Chondrocyte (in vitro differentiated cells): Measurements from ENCODE around the gene NELFB. TPM values are rescaled to one million over a fixed set of nuclear protein-coding genes. Genes with fewer than 3 reads are reported as not detected.

Experiments used
- DNase-seq: peaks from one replicate; pipeline ENCODE4 v3.0.0; 2021; ENCODE audit warnings: mixed read lengths, low spot score
- H3K27ac Mint-ChIP-seq: one replicate; pipeline ENCODE4 v1.8.0; 2021; ENCODE audit warnings: mild to moderate bottlenecking, moderate library complexity, mixed read lengths; ENCODE audit not compliant: unreplicated experiment
- H3K27me3 Mint-ChIP-seq: 2 replicates; pipeline ENCODE4 v1.8.0; 2021; ENCODE audit warnings: low read depth, mixed read lengths
- H3K36me3 Mint-ChIP-seq: 2 replicates; pipeline ENCODE4 v1.8.0; 2021; ENCODE audit warnings: low read depth, mixed read lengths
- H3K4me1 Mint-ChIP-seq: 2 replicates; pipeline ENCODE4 v1.8.0; 2021; ENCODE audit warnings: low read depth, mild to moderate bottlenecking, mixed read lengths
- H3K4me3 Mint-ChIP-seq: one replicate; pipeline ENCODE4 v1.8.0; 2021; ENCODE audit warnings: mild to moderate bottlenecking, moderate library complexity, mixed read lengths; ENCODE audit not compliant: unreplicated experiment
- H3K9me3 Mint-ChIP-seq: 2 replicates; pipeline ENCODE4 v1.8.0; 2021; ENCODE audit warnings: low read depth, mixed read lengths
- CTCF ChIP-seq: fragments of 200-600 bp; sonication (generic); IDR thresholded peaks from 2 replicates; pipeline ENCODE4 v1.5.0; 2021; ENCODE audit warnings: antibody characterized with exemption, mild to moderate bottlenecking, moderate library complexity
- total RNA-seq: library from RNA; stranded (reverse); gene quantifications from 3 replicates; pipeline ENCODE4 v1.2.1, GENCODE V29; 2021

Gene NELFB
- total RNA-seq, 1 donor from 2014 or later: 48.0 TPM

GRCh38 chr9:137275588-137276472 lies 20.7 kb downstream of the NELFB start:
- DNase-seq: peak; percentile 92
- H3K27me3 Mint-ChIP-seq: no peaks in the 10 kb centered on the region
- H3K36me3 Mint-ChIP-seq: peaks cover 6% of the 10 kb centered on the region
- H3K4me3 Mint-ChIP-seq: no peak overlapping the region
- no peaks in the 10 kb centered on the region for H3K9me3 Mint-ChIP-seq
- peak overlapping the region; percentile 53 for H3K27ac Mint-ChIP-seq
- TF ChIP-seq CTCF: no peak
- H3K4me1 Mint-ChIP-seq: peaks cover 42% of the 10 kb centered on the region

- peak overlapping the region; percentile 61 for H3K4me3 Mint-ChIP-seq
- no peak for TF ChIP-seq CTCF
- peak; percentile 94 for DNase-seq
These were observed 21.6 kb downstream of the NELFB start for GRCh38 chr9:137276473-137277328.

GRCh38 chr9:137277329-137278041 lies 22.4 kb downstream of the NELFB start, which contains the start of gene TOR4A:
TOR4A (plus strand) TSS chr9:137277726; CDS start chr9:137278690, 964 bp downstream.
- H3K4me1 Mint-ChIP-seq: peaks cover 31% of the 10 kb centered on the region
- peaks cover 3% of the 10 kb centered on the region for H3K36me3 Mint-ChIP-seq
- H3K27me3 Mint-ChIP-seq: no peaks in the 10 kb centered on the region
- DNase-seq: peak; percentile 93
- H3K27ac Mint-ChIP-seq: peak within 1 kb of the TSS; percentile 91
- peak; percentile 18 for TF ChIP-seq CTCF
- H3K4me3 Mint-ChIP-seq: peak within 1 kb of the TSS; percentile 61
- no peaks in the 10 kb centered on the region for H3K9me3 Mint-ChIP-seq

More at GRCh38 chr9:137276473-137277328, 21.6 kb downstream of the NELFB start:
- Mint-ChIP-seq H3K36me3 (peaks cover 3% of the 10 kb centered on the region), H3K27me3 (no peaks in the 10 kb centered on the region), H3K27ac (peak overlapping the region; percentile 91), H3K9me3 (no peaks in the 10 kb centered on the region), H3K4me1 (peaks cover 34% of the 10 kb centered on the region)

- Mint-ChIP-seq H3K4me1 (peaks cover 31% of the 10 kb centered on the region), H3K36me3 (peaks cover 3% of the 10 kb centered on the region), H3K27me3 (no peaks in the 10 kb centered on the region), H3K27ac (peak overlapping the region; percentile 17), H3K9me3 (no peaks in the 10 kb centered on the region), H3K4me3 (peak overlapping the region; percentile 16)
- no peak for DNase-seq
- TF ChIP-seq CTCF: no peak
These were observed 23.1 kb downstream of the NELFB start for GRCh38 chr9:137278061-137278701.
